GM12878 (cell line): ENCODE results near the gene CDK17. TPM values are rescaled to one million over a fixed set of nuclear protein-coding genes. Genes with fewer than 3 reads are reported as not detected.

Experiments used
- ATF7 ChIP-seq: fragments of 450-650 bp; IDR thresholded peaks from 2 replicates; pipeline ENCODE4 v1.6.1; 2016; ENCODE audit warnings: low read depth, mild to moderate bottlenecking
- BACH1 ChIP-seq: fragments of 450-650 bp; IDR thresholded peaks from 2 replicates; pipeline ENCODE4 v1.6.1; 2017; ENCODE audit warnings: mild to moderate bottlenecking, borderline replicate concordance
- BCL11A ChIP-seq: IDR thresholded peaks from 2 replicates; pipeline ENCODE4 v1.6.1; 2011; ENCODE audit warnings: low read depth, low read length
- CBFB ChIP-seq: IDR thresholded peaks from 2 replicates; pipeline ENCODE4 v1.6.1; 2016; ENCODE audit warnings: antibody characterized with exemption, low read depth
- CHD1 ChIP-seq: IDR thresholded peaks from 2 replicates; pipeline ENCODE4 v1.6.1; 2012; ENCODE audit warnings: low read depth, low read length, improper control_type of control experiment
- HCFC1 ChIP-seq: fragments of 150-350 bp; IDR thresholded peaks from 2 replicates; pipeline ENCODE4 v1.6.1; 2014; ENCODE audit warnings: low read length
- IKZF2 ChIP-seq, 2 experiments: fragments of 450-650 bp; IDR thresholded peaks; 2 replicates each; pipeline ENCODE4 v1.6.1; 2017; ENCODE audit warnings: mild to moderate bottlenecking in 2 of 2, moderate library complexity in 2 of 2
- NFIC ChIP-seq: IDR thresholded peaks from 2 replicates; pipeline ENCODE4 v1.6.1; 2012; ENCODE audit warnings: low read depth, mild to moderate bottlenecking, inconsistent platforms, low read length, moderate library complexity
- NR2C1 ChIP-seq: fragments of 450-650 bp; IDR thresholded peaks from 2 replicates; pipeline ENCODE4 v1.6.1; 2017; ENCODE audit warnings: antibody characterized with exemption, mild to moderate bottlenecking, moderate library complexity
- POLR2A ChIP-seq: IDR thresholded peaks from 2 replicates; pipeline ENCODE4 v1.6.1; 2011; ENCODE audit warnings: low read depth, mild to moderate bottlenecking, low read length
- RUNX3 ChIP-seq: IDR thresholded peaks from 2 replicates; pipeline ENCODE4 v1.6.1; 2012; ENCODE audit warnings: low read length, inconsistent platforms
- SMAD5 ChIP-seq: IDR thresholded peaks from 2 replicates; pipeline ENCODE4 v1.6.1; 2016; ENCODE audit warnings: antibody characterized with exemption, low read depth
- TCF12 ChIP-seq: IDR thresholded peaks from 2 replicates; pipeline ENCODE4 v1.6.1; 2011; ENCODE audit warnings: low read depth, mild to moderate bottlenecking, low read length
- ZNF207 ChIP-seq: fragments of 450-650 bp; IDR thresholded peaks from 2 replicates; pipeline ENCODE4 v1.6.1; 2014; ENCODE audit warnings: antibody characterized with exemption, mild to moderate bottlenecking, borderline replicate concordance
- polyA plus RNA-seq, 11 experiments: library from polyadenylated mRNA; depleted of rRNA in 4 of 11; unstranded in 6 of 11; stranded (reverse) in 5 of 11; fragments of >200 nt; fragmentation: Nextera tagmentation in 4 of 11; fragmentation: Illumina TruSeq in 1 of 11; extraction: Ambion mirVana in 4 of 11; extraction: Trizol in 1 of 11; gene quantifications; 1 replicate in 1 of 11; 2 replicates in 10 of 11; pipeline versions ENCODE4 v1.2.1 to v1.2.3, GENCODE V29; 2011 to 2016; ENCODE audit warnings: inconsistent platforms in 2 of 11, missing spikeins in 2 of 11, low read depth in 1 of 11
- total RNA-seq, 4 experiments: library from RNA; depleted of rRNA in 3 of 4; stranded (reverse); fragments of >200 nt in 3 of 4; fragmentation: Illumina TruSeq in 1 of 4; extraction: Trizol in 1 of 4; gene quantifications; 2 replicates each; pipeline versions ENCODE4 v1.2.1 to v1.2.3, GENCODE V29; 2013 to 2021
- TF ChIP-seq, protein P1 (sequence below): fragments of 450-650 bp; IDR thresholded peaks from 2 replicates; pipeline ENCODE4 v1.6.1; 2017; ENCODE audit warnings: antibody characterized with exemption, mild to moderate bottlenecking, moderate library complexity
- TF ChIP-seq, protein P2 (sequence below): fragments of 150-350 bp; IDR thresholded peaks from 2 replicates; pipeline ENCODE4 v1.6.1; 2016; ENCODE audit warnings: low read depth, low read length
- TF ChIP-seq, protein P3 (sequence below): fragments of 450-650 bp; IDR thresholded peaks from 2 replicates; pipeline ENCODE4 v1.6.1; 2014; ENCODE audit warnings: mild to moderate bottlenecking
- TF ChIP-seq, protein P4 (sequence below): fragments of 450-650 bp; IDR thresholded peaks from 2 replicates; pipeline ENCODE4 v1.6.1; 2017; ENCODE audit warnings: borderline replicate concordance
- TF ChIP-seq, protein P5 (sequence below): IDR thresholded peaks from 2 replicates; pipeline ENCODE4 v1.6.1; 2012; ENCODE audit warnings: mild to moderate bottlenecking, low read depth, low read length

CDK17 gene
- total and polyA plus RNA-seq, 10 of the 15 experiments (the other 5 are each of a cell fraction or from before 2014, with no cell fraction given) = 5.6 to 45.6 (median 18.3) TPM

DNA sequence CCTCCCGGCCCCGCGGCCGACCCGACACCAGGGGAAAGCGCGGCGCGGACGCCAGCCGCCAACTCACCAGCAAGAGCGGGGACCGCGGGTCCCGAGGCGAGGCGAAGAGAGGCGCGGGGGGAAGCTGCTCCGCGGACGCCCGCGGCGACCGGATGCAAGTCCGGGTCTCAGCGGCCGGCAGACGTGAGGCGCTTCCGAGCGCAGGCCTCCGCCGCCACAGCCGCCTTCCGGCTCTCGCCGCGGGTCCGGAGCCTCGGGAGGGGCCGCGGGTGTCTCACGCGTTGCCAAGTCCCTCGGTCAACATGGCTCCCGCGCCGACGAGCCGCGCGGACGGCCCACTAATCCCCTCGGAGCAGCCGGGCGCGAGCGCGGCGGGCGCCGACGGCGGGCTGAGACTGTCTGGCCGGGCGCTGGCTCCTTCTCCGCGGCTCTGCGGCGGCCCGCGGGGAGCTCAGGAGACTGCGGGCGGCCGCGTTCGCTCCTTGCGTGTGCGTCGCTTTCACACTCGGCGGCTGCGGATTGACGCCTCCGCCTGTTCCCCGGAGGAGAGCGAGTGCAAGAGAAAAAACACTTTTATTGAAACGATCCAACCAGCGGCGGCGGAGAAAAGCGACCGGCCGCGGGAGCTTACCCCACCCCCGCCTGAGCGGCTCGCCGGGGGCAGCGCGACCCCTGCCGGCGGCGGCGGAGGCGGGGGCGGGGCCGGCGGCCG, at the start of gene CDK17 (continued):
- TF ChIP-seq, protein P1, sequence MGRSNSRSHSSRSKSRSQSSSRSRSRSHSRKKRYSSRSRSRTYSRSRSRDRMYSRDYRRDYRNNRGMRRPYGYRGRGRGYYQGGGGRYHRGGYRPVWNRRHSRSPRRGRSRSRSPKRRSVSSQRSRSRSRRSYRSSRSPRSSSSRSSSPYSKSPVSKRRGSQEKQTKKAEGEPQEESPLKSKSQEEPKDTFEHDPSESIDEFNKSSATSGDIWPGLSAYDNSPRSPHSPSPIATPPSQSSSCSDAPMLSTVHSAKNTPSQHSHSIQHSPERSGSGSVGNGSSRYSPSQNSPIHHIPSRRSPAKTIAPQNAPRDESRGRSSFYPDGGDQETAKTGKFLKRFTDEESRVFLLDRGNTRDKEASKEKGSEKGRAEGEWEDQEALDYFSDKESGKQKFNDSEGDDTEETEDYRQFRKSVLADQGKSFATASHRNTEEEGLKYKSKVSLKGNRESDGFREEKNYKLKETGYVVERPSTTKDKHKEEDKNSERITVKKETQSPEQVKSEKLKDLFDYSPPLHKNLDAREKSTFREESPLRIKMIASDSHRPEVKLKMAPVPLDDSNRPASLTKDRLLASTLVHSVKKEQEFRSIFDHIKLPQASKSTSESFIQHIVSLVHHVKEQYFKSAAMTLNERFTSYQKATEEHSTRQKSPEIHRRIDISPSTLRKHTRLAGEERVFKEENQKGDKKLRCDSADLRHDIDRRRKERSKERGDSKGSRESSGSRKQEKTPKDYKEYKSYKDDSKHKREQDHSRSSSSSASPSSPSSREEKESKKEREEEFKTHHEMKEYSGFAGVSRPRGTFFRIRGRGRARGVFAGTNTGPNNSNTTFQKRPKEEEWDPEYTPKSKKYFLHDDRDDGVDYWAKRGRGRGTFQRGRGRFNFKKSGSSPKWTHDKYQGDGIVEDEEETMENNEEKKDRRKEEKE = peak; percentile 27; the same call in 1 of the 2 replicates
- TF ChIP-seq SMAD5 = no peak
- TF ChIP-seq, protein P2, sequence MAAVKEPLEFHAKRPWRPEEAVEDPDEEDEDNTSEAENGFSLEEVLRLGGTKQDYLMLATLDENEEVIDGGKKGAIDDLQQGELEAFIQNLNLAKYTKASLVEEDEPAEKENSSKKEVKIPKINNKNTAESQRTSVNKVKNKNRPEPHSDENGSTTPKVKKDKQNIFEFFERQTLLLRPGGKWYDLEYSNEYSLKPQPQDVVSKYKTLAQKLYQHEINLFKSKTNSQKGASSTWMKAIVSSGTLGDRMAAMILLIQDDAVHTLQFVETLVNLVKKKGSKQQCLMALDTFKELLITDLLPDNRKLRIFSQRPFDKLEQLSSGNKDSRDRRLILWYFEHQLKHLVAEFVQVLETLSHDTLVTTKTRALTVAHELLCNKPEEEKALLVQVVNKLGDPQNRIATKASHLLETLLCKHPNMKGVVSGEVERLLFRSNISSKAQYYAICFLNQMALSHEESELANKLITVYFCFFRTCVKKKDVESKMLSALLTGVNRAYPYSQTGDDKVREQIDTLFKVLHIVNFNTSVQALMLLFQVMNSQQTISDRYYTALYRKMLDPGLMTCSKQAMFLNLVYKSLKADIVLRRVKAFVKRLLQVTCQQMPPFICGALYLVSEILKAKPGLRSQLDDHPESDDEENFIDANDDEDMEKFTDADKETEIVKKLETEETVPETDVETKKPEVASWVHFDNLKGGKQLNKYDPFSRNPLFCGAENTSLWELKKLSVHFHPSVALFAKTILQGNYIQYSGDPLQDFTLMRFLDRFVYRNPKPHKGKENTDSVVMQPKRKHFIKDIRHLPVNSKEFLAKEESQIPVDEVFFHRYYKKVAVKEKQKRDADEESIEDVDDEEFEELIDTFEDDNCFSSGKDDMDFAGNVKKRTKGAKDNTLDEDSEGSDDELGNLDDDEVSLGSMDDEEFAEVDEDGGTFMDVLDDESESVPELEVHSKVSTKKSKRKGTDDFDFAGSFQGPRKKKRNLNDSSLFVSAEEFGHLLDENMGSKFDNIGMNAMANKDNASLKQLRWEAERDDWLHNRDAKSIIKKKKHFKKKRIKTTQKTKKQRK = no peak
- 0 out of 2 replicates have a peak, but pooled peaks have one; percentile 18 for TF ChIP-seq NR2C1
- TF ChIP-seq, protein P3, sequence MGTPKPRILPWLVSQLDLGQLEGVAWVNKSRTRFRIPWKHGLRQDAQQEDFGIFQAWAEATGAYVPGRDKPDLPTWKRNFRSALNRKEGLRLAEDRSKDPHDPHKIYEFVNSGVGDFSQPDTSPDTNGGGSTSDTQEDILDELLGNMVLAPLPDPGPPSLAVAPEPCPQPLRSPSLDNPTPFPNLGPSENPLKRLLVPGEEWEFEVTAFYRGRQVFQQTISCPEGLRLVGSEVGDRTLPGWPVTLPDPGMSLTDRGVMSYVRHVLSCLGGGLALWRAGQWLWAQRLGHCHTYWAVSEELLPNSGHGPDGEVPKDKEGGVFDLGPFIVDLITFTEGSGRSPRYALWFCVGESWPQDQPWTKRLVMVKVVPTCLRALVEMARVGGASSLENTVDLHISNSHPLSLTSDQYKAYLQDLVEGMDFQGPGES = no peak
- TF ChIP-seq, protein P4, sequence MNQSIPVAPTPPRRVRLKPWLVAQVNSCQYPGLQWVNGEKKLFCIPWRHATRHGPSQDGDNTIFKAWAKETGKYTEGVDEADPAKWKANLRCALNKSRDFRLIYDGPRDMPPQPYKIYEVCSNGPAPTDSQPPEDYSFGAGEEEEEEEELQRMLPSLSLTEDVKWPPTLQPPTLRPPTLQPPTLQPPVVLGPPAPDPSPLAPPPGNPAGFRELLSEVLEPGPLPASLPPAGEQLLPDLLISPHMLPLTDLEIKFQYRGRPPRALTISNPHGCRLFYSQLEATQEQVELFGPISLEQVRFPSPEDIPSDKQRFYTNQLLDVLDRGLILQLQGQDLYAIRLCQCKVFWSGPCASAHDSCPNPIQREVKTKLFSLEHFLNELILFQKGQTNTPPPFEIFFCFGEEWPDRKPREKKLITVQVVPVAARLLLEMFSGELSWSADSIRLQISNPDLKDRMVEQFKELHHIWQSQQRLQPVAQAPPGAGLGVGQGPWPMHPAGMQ = no peak
- peak; percentile 32 for TF ChIP-seq RUNX3
- no peak for TF ChIP-seq BCL11A
- TF ChIP-seq IKZF2 (IDR thresholded peaks at IDR 0.05) = no peak
- TF ChIP-seq CBFB = no peak
- TF ChIP-seq HCFC1 = no peak
- no peak for TF ChIP-seq ATF7
- no peak for TF ChIP-seq NFIC
- TF ChIP-seq CHD1 = 0 out of 2 replicates have a peak, but pooled peaks have one; percentile 17
- TF ChIP-seq TCF12 = no peak
- TF ChIP-seq BACH1 = peak; percentile 79; the same call in 1 of the 2 replicates
- peak; percentile 86 for TF ChIP-seq ZNF207
- TF ChIP-seq, protein P5, sequence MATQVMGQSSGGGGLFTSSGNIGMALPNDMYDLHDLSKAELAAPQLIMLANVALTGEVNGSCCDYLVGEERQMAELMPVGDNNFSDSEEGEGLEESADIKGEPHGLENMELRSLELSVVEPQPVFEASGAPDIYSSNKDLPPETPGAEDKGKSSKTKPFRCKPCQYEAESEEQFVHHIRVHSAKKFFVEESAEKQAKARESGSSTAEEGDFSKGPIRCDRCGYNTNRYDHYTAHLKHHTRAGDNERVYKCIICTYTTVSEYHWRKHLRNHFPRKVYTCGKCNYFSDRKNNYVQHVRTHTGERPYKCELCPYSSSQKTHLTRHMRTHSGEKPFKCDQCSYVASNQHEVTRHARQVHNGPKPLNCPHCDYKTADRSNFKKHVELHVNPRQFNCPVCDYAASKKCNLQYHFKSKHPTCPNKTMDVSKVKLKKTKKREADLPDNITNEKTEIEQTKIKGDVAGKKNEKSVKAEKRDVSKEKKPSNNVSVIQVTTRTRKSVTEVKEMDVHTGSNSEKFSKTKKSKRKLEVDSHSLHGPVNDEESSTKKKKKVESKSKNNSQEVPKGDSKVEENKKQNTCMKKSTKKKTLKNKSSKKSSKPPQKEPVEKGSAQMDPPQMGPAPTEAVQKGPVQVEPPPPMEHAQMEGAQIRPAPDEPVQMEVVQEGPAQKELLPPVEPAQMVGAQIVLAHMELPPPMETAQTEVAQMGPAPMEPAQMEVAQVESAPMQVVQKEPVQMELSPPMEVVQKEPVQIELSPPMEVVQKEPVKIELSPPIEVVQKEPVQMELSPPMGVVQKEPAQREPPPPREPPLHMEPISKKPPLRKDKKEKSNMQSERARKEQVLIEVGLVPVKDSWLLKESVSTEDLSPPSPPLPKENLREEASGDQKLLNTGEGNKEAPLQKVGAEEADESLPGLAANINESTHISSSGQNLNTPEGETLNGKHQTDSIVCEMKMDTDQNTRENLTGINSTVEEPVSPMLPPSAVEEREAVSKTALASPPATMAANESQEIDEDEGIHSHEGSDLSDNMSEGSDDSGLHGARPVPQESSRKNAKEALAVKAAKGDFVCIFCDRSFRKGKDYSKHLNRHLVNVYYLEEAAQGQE = no peak
- TF ChIP-seq POLR2A = peak; percentile 67
